OCI-LY7 (cell line): ENCODE data around the gene TNS1.

Experiments
- CTCF ChIP-seq: fragments of 200-600 bp; sonication (generic); conservative IDR thresholded peaks from 2 replicates; pipeline ENCODE4 v1.5.1; 2014; ENCODE audit warnings: mild to moderate bottlenecking, antibody characterized with exemption, low read length, moderate library complexity, mixed read lengths
- EZH2phosphoT487 ChIP-seq: fragments of 200-600 bp; sonication (generic); IDR thresholded peaks from 2 replicates; pipeline ENCODE4 v1.6.1; 2018; ENCODE audit warnings: low read depth, borderline replicate concordance, mild to moderate bottlenecking, mixed run types, antibody characterized with exemption, low read length, moderate library complexity, mixed read lengths

GRCh38 chr2:217948897-217949296 is 53.9 kb downstream of the TNS1 start:
- TF ChIP-seq CTCF (no peak), EZH2phosphoT487 (no peak)
